Superior temporal gyrus (tissue), 1 donor: ENCODE measurements around the gene MED12L.

Experiments used
- DNase-seq: peaks from one replicate; pipeline ENCODE4 v3.0.0-alpha.2; 2016; ENCODE audit errors: extremely low spot score

Gene MED12L

DNA sequence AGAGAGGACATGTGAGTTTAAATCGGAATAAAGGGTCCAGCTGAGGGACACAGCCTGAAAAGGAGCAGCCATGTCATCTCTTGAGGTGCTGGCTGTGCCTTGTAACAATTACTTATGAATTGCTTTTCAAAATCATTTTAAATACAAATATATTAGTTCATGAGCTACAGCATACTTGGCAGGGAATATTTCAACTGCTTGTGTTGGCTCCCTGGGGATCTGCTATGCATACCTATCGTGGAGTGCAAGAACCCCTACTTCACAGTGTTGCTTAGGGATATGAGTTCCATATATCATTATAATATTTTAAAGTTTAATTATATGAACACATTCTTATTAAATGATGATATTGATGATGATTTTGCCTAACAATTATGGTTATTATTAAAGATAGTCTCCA is 212.0 kb downstream of the MED12L start:
- no peak for DNase-seq

DNA sequence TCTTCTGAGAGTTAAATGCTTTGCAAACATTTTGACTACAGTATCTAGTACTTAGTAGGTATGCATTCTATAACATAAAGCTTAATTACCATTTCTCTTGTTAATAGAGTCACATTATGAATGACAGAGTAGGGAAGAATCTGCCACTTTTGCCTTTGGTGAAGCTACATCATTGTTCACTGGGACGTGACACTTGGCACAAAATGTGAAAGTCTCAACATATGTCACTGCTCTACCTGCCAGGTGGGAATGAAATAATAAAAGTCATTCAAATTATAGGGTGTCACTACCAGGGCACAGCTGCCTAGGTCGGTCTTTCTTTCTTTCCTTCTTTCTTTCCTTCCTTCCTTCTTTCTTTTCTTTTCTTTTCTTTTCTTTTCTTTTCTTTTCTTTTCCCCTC is 213.5 kb downstream of the MED12L start:
- no peak for DNase-seq

DNA sequence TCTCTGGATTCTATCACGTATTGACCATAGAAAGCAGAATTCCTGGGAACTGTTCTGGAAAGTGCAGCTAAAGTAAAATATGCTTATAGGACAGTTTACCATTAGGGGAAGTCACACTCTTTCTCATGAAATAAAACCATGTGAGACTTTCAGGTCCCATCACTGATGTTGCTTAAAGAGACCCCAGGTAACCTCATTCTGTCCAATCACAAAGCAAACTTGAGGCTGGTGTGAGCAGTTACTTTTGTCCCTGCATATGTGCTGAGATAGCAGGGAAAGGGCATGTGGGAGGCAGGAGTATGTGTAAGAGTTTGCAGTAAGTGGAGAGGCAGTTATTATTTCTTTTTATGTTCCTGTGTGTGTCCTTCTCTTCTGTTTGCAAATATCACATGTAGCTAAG is 215.1 kb downstream of the MED12L start:
- DNase-seq = no peak

DNA sequence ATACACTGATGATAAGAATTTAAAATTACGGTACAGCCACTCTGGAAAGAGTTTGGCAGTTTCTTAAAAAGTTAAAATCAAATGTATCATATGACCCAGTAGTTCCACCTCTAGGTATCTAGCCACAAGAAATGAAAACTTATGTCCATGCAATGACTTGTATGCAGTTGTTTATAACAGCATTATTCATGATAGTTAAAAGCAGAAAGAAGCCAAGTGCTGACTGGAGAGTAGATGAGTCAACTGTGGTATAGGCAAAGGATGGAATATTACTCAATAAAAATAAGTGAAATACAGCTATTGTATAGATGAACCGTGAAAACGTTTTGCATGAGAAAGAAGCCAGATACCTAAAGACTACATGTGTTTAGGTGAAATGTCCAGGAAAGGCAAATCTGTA is 216.3 kb downstream of the MED12L start:
- DNase-seq = no peak

DNA sequence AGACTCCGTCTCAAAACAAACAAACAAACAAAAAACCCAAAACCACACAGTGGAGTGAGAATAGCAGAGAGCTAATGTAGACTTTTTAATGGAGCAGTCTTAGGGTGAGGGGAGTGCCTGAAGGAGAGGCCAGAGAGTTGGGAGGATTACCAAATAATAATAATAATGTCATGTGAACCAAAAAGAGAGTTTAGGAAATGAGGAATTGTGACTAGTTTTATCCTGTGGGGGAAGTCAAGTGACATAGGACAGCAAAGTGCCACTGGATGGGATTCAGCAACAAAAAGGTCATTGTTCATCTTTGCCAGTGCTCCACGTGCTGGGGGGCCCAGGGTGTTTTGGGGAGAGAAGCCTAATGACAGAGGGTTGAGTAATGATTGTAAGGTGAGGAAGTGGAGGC is 218.3 kb downstream of the MED12L start:
- no peak for DNase-seq

DNA sequence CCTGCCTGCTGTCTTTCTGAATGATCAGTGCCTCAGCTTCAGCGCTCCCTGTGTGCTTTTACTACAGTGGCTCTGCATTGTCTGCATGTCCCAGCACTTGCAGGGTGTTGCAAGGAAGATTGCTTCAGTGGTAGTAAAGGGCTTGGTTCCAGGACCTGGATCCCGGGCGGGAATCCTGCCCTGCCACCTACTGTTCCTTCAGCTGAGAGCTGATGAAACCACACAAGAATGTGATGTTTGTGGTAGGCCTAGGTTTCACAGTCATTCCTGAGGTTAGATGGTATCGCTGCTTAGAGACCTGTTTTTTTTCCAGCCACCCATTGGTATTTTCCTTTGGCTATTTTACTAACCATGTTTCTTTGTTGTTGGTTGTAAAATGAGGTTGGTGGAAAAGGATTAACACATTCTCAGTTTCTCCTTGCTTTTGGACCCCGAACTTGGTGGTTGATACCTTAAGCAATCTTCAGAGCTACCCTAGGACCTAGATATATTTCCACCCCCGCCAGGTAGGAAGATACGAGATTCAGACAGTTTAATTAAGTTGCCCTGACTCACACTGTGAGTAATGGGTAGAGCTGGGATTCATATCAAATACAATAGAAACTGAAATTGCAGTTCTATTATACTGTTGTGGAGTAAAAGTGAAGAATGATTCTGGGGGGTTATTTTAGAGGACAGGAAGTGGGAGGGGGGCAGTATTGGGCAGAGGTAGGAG is 219.8 kb downstream of the MED12L start:
- no peak for DNase-seq

DNA sequence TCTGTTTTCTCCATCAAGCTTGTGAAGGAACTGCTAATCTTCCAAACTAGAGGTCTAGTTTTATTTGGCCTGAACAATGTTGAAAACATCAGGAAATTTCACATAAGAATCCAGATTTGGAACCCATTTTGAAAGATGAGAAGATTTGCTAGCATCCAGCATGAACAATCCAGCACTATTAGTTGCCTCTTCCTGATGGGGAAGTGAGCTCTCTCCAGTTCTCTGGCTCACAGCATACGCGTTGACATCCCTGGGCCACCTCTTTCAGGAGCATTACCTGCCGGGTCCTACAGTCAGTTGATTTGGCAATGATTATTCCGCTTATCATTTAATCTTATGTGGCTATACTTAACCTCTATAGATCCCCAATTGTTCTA is 220.3 kb downstream of the MED12L start:
- DNase-seq = no peak

DNA sequence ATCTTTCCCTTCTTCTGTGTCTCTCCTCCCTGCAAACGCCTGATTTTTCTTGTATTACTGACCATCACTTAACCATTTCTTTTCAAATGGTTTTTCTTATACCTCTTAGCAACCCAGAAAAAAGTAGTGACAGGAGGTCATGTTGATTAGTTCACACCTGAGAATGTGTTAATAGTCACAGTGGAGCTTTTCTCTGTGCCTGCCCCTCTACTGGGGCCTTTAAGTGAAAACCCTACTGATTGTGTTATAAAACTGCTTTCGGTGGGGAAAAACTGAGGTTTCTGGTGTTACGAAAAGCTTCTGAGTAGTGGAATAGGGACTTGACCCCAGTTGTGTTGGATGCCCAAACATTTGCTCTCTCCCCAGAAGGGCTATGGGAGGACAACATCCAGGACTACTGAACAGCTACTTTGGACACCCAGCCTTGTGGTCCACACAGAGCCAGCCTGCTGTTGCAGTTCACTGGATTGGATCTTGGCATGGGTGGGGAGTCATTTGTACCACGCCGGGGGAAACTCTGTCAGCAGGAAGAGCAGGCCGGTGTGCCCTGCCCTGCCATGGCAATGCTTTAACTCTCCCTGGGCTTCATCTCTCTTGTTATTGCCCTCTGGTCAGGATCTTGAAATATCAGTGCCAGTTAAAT is 220.8 kb downstream of the MED12L start:
- DNase-seq = no peak

DNA sequence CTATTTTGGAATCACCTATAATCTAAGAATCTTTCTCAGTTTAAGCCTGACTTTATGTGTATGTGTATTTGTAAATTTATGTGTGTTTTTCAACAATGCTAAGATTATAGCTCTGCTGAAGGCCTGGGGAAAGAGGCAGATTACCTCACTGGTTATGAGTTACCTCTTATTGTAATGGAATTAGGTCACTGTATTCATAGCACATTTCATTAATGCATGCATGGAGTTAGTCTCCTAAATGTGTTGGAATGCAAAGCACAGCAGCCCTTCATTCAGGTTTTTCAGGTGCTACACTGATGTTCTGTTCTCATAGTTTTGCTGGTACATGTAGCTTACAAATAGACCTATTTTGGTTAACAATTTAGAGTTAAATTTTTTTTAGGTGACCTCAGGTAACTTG is 221.7 kb downstream of the MED12L start:
- no peak for DNase-seq

DNA sequence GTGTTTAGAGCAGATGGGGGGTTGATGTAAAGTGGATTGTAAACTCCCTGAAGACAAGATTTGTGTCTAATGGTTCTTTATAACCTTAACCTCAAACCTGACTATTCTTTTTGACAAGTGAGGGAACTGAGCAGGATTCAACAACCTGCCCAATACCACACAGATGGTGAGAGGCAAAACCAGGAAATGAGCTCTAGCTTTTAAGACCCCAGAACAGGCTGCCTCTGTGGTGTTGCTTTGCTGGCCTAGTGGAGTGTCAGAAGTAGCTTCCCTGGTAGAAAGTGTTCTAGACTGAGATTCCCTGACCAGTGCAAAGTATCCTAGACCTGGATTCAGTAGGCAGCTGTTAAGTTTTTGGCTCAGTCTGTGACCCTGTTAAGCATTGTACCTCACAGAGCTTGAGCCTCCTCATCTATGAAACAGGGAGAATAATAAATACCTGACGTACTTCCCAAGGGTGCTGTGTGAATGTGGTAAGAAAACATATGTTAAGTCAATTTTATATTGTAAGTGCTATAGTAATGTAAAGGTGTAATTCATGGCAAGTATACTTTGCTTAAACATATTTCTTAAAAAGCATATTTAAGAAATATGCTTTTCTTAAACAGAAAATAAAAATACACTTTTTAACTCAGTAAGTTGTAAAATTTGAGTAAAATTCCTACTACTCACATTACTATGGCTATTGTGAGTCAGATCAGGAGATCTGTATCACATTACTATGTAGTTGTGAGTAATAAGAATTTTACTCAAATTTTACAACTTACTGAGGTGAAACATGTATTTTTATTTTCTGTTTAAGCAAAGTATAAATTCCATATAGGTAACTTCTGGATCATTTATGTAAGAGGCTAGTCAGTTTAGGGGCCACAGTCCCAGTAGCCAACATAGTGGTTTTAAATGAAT is 222.4 kb downstream of the MED12L start:
- no peak for DNase-seq

DNA sequence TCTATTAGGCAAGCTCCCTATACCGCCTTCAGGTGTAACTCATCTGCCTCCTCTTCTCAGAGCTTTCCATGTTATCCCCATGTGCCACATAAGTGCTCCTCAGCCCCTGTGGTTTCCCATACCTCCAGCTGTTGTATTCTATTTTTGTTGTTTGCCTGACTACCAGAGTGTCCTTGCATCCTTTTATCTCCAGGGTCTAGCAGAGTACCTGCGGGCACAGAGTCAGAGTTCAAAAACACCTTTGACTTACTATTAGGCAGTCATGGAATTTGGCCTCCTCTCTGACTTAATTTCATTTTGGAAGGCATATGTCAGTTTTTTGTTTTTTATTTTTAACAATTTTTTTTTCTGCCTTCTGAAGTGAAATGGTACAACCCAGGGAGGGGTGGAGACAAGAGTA is 224.1 kb downstream of the MED12L start:
- no peak for DNase-seq

DNA sequence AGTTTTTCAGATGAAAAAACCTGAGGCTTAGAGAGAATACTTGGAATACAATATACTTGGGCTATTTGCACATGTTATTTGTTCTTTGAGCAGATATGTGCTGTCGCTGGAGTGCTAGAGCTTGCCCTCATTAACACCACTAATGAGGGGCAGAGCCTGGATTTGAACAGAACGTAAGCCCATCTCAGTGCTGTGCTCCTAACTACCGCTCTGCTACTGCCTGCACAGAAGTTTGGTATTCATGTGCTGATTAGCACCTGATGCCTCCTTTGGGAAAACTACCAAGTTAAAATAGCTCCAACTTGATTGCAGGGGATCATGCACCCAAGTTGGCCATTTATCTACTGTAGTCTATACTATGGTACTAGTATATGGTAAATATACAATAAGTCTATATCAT is 227.5 kb downstream of the MED12L start:
- DNase-seq = no peak

DNA sequence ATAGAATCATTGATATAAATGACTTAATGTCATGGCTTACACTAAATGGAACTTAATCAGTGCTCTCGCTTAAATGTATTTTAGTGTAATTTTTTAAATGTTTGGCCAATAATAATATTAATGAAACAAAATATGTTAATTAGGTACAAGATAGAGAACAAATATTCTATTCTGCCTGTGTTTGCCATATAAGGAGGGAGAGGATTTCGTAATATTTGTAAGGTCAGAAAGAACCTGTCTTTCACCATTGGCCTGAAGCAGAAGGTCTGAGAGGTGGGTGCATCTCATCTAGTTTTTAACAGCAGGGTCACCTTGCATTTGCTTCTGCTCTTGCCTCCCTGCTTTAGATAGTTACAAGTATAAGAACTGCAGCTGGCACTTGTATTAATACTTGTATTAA is 228.7 kb downstream of the MED12L start:
- DNase-seq = no peak

DNA sequence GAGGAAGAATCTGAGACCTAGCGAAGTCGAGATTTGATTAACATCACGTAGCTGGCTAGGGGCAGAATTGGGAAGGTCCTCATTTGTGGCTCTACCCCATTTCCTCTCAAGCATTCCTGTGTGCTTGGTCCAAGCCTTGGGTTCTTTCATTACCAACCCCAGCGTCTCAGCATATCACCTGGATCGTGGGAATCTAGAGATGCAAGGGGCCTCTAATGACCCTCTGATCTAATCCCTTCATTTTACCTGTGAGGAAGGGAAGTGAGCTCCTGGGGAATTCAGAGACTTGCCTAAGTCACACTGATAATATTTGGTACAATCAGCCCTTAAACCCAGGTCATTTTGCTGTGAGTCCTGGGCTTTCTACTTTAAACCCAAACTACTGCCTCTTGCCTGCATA is 229.1 kb downstream of the MED12L start:
- no peak for DNase-seq

DNA sequence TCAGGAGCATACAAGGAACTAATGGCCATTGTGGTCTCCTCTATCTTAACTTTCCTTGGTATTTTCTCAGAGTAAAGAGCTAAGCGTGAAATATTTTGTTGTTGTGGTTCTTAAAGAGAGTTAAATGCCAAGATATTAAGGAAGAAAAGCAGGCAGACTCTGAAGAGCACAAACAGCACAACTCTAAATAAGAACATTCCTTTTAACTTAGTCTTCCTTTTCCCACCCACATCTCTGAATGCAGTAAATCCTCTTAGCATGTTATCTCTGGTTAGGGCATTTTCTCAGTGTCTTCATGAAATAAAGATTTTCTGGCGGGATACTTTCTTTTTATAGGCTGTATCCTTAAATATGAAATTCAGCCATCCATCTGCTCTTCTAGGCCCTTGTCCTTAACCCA is 229.7 kb downstream of the MED12L start:
- DNase-seq = no peak

DNA sequence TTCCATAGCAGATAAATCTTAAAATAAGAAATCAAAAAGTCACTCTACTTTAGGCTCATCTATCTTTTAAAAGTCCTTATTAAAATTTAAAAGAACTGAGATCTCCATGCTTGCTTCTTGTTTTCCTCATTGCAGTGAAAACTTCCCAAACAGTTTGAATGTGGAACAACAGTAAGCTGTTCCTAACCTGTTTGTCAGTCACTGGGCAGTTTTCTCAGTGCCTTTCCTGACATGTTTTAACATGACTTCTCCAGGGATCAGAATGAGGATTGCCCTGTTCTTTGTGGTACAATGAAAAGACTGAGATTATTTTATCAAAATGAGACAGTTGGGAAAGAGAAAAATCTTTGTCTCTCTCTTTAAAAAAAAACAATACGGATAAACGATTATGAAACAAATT is 230.4 kb downstream of the MED12L start:
- DNase-seq = no peak

DNA sequence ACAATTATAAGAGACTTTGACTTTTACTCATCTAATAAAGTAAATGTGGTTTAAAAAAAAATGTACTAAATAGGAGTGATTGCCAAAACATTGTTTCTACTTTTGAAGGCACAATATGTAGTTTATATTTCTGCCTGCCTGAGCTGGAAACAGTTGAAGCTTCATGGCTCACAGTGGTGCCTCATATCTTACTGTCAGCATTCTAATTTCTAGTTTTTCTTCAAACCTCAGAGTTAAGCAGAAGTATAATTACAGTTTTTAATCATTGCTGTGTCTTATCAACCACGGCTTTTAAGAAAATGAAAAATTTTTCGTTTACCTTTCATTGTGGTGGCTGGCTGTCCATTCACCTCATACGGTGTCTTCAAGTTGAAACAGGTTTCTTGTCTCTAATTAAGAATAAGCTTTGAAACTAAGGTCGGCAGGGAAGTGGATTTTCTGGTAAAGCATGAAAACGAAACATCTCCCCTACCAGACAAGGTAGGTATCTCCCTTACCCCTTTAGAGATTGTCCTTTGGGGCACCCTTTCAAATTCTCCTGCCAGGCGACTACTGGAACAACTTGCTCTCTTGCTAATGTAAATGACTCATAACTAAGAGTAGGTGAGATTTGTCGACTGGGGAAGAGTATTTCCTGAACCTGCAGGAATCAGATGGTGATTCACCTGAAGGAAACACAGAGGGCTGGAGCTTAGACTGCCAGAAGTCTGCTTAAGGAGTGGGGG is 231.0 kb downstream of the MED12L start, which contains the start of gene GPR87:
TSS of gene GPR87 (minus strand) at position 554 of the 725 bp plus-strand sequence. CDS start 16,720 bp downstream, outside the sequence.
- DNase-seq = no peak

DNA sequence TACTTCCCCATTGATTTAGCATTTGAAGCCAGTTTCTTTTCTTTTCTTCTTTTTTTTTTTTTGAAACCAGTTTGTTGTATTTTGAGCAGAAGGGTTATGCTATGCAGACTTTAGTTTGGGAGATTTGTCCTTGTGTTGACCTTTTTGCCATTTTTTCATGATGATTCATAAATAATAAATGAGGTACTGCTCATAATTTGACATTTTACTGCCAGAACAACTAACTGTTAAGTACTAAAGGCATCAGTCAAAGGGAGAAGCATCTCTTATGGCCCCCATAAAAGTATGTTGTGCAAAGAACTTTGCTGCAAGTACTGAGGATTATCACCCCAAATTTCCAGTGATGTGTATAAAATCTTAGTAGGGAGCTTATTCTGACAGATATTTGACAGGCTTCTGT is 232.8 kb downstream of the MED12L start:
- DNase-seq = no peak

DNA sequence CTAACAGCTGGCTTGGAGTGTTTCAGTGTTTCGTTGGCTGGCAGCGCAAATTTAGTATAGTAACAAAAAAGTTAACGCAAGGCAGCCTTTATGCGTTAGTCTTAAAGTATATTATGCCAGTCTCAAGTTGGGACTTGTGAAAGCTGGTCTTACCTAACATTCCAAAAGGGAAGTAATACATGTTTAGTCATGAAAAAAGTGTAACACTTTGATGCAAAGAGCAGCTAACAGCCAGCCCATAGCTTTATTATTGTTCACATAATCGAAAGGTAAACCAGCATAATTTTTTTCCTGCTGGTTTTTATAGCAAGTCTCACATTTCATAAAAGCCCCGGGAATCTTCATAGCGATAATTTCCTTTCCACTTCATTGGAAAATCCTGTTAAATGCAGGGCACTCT is 233.5 kb downstream of the MED12L start:
- DNase-seq = no peak

DNA sequence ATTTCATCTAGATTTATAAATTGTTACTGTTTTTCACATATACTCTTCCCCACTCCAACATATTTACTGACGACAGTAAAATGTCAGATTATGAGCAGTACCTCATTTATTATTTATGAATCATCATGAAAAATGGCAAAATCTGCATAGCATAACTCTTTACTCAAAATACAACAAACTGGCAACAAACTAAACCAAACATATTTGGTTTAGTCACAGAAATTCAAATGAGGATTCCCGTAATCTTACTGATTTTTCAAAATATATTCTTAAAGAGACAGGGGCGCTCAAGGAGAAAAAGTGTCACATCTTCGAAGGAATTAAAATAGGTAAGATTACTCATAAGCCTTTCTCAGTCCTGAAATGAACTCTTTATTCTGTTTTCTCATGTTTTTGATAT is 234.2 kb downstream of the MED12L start:
- DNase-seq = no peak

DNA sequence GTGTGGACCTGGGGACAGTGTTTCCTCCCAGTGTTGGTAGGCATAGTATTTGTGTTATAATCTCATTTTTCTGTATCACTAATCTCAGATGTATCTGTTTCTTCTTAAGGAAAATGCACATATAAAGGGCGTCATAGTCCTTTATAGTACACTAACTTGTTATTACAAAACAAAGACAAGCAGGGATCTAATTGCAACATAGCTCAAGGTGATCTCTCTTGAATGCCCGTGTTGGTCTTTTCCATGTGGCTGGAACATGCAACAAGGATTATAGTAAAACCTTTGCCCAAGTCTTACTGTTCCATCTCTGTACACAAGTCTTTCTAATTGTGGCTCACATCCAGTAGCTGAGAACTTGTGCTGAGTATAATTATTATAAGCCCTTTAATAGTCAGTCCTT is 234.7 kb downstream of the MED12L start:
- DNase-seq = no peak

DNA sequence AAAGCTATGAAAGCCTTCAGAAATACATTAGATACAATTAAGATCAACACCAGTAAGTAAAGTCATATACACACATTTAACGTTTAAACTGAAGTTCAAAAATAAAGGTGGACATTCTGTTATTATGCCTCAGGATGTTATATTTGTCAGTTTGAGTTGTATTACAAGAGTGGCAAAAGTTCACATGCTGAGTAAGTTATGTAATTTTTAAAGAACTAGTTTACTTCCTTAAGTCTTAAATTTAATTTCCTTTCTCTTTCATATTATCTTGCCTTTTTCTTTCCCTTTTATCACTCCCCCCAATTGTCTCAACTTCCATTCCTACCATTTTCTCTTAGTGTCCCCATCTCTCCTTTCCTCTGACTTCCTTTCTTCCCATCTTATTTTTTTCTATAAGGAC is 236.1 kb downstream of the MED12L start:
- DNase-seq = no peak
